22Rv1 (cell line): ENCODE results near the gene PDE2A.

Experiments used
- H3K27ac ChIP-seq: fragments of 450-650 bp; 2 replicates; pipeline ENCODE4 v1.5.1; 2017
- CTCF ChIP-seq: fragments of 450-650 bp; IDR thresholded peaks from 2 replicates; pipeline ENCODE4 v1.5.1; 2017; ENCODE audit warnings: mild to moderate bottlenecking
- ZFX ChIP-seq: fragments of 450-650 bp; IDR thresholded peaks from 2 replicates; pipeline ENCODE4 v1.6.1; 2017; ENCODE audit warnings: antibody characterized with exemption, borderline replicate concordance

The PDE2A gene

DNA sequence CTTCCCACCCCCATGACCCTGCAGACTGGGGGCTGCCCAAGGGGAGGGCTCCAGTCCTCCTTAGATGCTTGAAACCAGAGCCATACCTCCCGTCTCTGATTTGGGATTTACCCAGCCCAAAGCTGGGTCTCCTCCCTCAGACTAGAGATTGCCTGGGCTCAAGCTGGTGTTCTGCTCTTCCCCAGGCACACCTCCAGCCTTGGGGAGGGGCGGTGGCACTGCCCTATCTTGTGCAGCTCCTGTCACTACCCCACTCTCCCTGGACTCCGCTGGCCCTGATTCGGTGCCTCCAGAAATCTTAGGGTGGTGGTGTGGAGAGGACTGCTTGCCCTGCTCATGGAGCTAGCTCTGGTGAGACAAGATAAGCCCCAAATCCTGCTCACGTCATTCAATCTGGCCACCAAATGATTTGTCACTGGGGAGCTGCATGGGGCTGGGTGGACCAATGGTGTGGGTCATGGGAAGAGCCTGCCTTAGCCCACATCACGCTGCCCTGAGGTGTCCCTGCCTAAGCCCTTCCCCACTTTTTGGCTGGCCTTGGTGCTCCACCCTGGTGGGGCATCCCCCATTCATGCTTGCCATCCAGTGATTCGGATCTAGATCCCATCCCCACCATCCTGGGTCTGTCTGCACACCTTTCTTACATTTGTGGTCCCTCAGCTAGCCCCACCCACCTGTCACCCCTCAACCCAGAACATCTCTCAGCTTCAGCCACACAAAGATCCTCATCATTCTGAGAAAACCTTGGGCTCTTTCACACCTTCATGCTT, 87.7 kb downstream of the PDE2A start:
- TF ChIP-seq ZFX (no peak), CTCF (no peak)

GRCh38 chr11:72585762-72586311, 88.4 kb downstream of the PDE2A start:
- no peak overlapping the region for H3K27ac ChIP-seq
- peak; percentile 96 for TF ChIP-seq CTCF
- TF ChIP-seq ZFX: no peak

More for the DNA sequence above, 87.7 kb downstream of the PDE2A start:
- no peak overlapping the region for H3K27ac ChIP-seq

DNA sequence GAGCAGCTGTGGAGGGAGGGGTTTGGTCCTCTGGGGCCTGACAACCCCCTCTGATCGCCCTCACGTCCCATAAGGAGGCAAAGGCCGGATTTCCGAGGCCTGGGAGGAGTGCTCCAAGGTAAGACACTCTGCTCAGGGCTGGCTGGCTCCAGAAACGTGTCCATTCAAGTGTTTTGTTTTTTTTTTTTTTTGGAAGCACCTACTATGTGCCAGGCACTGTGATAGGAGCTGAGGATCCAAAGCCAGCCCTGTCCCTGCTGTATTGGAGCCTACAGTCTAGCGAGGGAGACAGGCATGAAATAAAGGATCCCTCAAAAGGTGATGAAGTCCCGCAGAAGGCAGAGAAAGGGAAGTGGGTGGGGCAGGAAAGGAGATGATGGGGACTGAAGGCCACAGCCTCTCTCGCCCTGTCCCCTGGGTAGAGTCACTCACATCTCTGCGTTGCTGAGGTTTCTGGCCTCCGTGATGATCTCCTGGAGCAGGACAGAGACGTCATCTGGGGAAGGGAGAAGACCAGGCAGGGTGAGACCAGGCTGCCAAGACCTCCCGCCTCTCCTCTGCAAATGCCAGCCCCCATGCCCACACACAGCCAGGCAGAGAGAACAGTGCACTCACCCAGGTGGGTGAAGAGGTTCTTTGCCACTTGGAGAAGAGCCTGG, 89.2 kb downstream of the PDE2A start:
- TF ChIP-seq ZFX: no peak
- no peak for TF ChIP-seq CTCF

GRCh38 chr11:72584293-72584938, 89.8 kb downstream of the PDE2A start:
- TF ChIP-seq ZFX (no peak), CTCF (no peak)
- no peak overlapping the region for H3K27ac ChIP-seq

More for the DNA sequence above, 89.2 kb downstream of the PDE2A start:
- no peak overlapping the region for H3K27ac ChIP-seq

- no peak for TF ChIP-seq ZFX
- TF ChIP-seq CTCF: no peak
- H3K27ac ChIP-seq: no peak overlapping the region
These were observed 90.5 kb downstream of the PDE2A start for GRCh38 chr11:72583616-72584292.

DNA sequence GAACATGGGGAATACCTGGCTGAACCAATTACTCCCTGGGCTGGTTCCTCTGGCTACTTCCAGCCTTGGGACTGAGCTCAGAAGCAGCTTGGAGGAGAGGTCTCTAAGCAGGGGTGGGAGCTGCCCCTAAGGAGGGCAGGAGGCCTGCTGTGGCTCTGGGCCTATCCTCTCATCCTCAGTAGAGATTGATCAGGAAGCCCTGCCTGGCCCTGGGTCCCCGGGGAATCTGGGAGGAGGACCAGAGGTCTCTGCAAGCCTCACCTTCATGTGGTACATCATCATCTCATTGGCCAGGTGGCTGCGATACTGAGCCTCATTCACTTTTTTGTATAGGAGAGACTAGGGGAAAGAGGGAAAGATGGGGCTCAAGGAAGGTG, 91.1 kb downstream of the PDE2A start:
- no peak for TF ChIP-seq ZFX
- no peak for TF ChIP-seq CTCF
- no peak overlapping the region for H3K27ac ChIP-seq
